Liver (tissue), 3 donors: Measurements from ENCODE around the gene TINAGL1.

Source experiments
- CTCF ChIP-seq: fragments of 150-350 bp; IDR thresholded peaks from 2 replicates; pipeline ENCODE4 v1.5.1; 2017; ENCODE audit warnings: improper control_type of control experiment, low read depth, low read length; ENCODE audit not compliant: missing input control
- MAX ChIP-seq: IDR thresholded peaks from 2 replicates; pipeline ENCODE4 v1.6.1; 2016; ENCODE audit warnings: antibody characterized with exemption
- RAD21 ChIP-seq, 2 donors: IDR thresholded peaks; 2 replicates each; pipeline ENCODE4 v1.6.1; 2016; ENCODE audit warnings: antibody characterized with exemption in 2 of 2, mild to moderate bottlenecking in 2 of 2
- SP1 ChIP-seq: IDR thresholded peaks from 2 replicates; pipeline ENCODE4 v1.6.1; 2018; ENCODE audit warnings: antibody characterized with exemption, mild to moderate bottlenecking
- TAF1 ChIP-seq: conservative IDR thresholded peaks from 2 replicates; pipeline ENCODE4 v1.6.1; 2016; ENCODE audit warnings: antibody characterized with exemption, mild to moderate bottlenecking
- YY1 ChIP-seq: IDR thresholded peaks from 2 replicates; pipeline ENCODE4 v1.6.1; 2016; ENCODE audit warnings: antibody characterized with exemption, mild to moderate bottlenecking
- donor health status: healthy.
- donor health status: healthy.

- TF ChIP-seq CTCF (no peak), TAF1 (no peak), RAD21 (IDR thresholded peaks at IDR 0.05) (no peak), SP1 (no peak), YY1 (no peak), MAX (no peak)
These were observed 30.3 kb upstream of the TINAGL1 start for GRCh38 chr1:31545927-31546540.
